HUES6 (cell line): ENCODE measurements around the gene NLRC5.

Experiments
- H3K27ac ChIP-seq: 2 replicates; pipeline ENCODE4 v1.7.0; 2013; ENCODE audit warnings: low read depth, mild to moderate bottlenecking, low read length, inconsistent platforms
- H3K27me3 ChIP-seq: 2 replicates; pipeline ENCODE4 v1.6.1; 2013; ENCODE audit warnings: low read length; ENCODE audit not compliant: control insufficient read depth, insufficient read depth
- H3K36me3 ChIP-seq: 2 replicates; pipeline ENCODE4 v1.6.1; 2013; ENCODE audit warnings: low read length; ENCODE audit not compliant: control insufficient read depth, insufficient read depth
- H3K4me1 ChIP-seq: 2 replicates; pipeline ENCODE4 v1.6.1; 2013; ENCODE audit warnings: low read length; ENCODE audit not compliant: control insufficient read depth, insufficient read depth
- H3K4me3 ChIP-seq: 2 replicates; pipeline ENCODE4 v1.5.1; 2013; ENCODE audit warnings: low read depth, low read length
- H3K9ac ChIP-seq: one replicate; pipeline ENCODE4 v1.6.1; 2013; ENCODE audit warnings: mild to moderate bottlenecking, low read length
- H3K9me3 ChIP-seq: 2 replicates; pipeline ENCODE4 v1.6.1; 2013; ENCODE audit warnings: low read depth, low read length; ENCODE audit not compliant: control insufficient read depth, insufficient read depth

The NLRC5 gene

GRCh38 chr16:57110937-57111336 lies 121.6 kb downstream of the NLRC5 start:
- H3K36me3 ChIP-seq, result no peaks in the 10 kb centered on the region
- H3K27me3 ChIP-seq, result no peaks in the 10 kb centered on the region
- H3K4me1 ChIP-seq, result peaks cover 20% of the 10 kb centered on the region
- no peak overlapping the region for H3K27ac ChIP-seq
- H3K9me3 ChIP-seq, result no peaks in the 10 kb centered on the region
- no peak overlapping the region for H3K4me3 ChIP-seq
- H3K9ac ChIP-seq, result no peak overlapping the region

GRCh38 chr16:57111420-57111819 lies 122.1 kb downstream of the NLRC5 start:
- Histone ChIP-seq H3K9me3 (no peaks in the 10 kb centered on the region), H3K9ac (no peak overlapping the region), H3K4me3 (no peak overlapping the region), H3K27ac (no peak overlapping the region), H3K27me3 (no peaks in the 10 kb centered on the region), H3K4me1 (peaks cover 16% of the 10 kb centered on the region), H3K36me3 (no peaks in the 10 kb centered on the region)

GRCh38 chr16:57112403-57113041 lies 123.2 kb downstream of the NLRC5 start:
- no peaks in the 10 kb centered on the region for H3K9me3 ChIP-seq
- no peaks in the 10 kb centered on the region for H3K27me3 ChIP-seq
- no peak overlapping the region for H3K9ac ChIP-seq
- no peaks in the 10 kb centered on the region for H3K36me3 ChIP-seq
- peaks cover 11% of the 10 kb centered on the region for H3K4me1 ChIP-seq
- H3K4me3 ChIP-seq, result no peak overlapping the region
- H3K27ac ChIP-seq, result no peak overlapping the region

GRCh38 chr16:57113042-57113453 lies 123.7 kb downstream of the NLRC5 start:
- no peak overlapping the region for H3K27ac ChIP-seq
- no peaks in the 10 kb centered on the region for H3K36me3 ChIP-seq
- no peaks in the 10 kb centered on the region for H3K27me3 ChIP-seq
- no peaks in the 10 kb centered on the region for H3K9me3 ChIP-seq
- H3K4me1 ChIP-seq, result peaks cover 10% of the 10 kb centered on the region
- no peak overlapping the region for H3K9ac ChIP-seq
- no peak overlapping the region for H3K4me3 ChIP-seq

GRCh38 chr16:57113664-57114063 lies 124.3 kb downstream of the NLRC5 start:
- Histone ChIP-seq H3K27ac (no peak overlapping the region), H3K9me3 (no peaks in the 10 kb centered on the region), H3K36me3 (no peaks in the 10 kb centered on the region), H3K4me1 (peaks cover 10% of the 10 kb centered on the region), H3K27me3 (no peaks in the 10 kb centered on the region), H3K9ac (no peak overlapping the region), H3K4me3 (no peak overlapping the region)

GRCh38 chr16:57115168-57115513 lies 125.8 kb downstream of the NLRC5 start:
- Histone ChIP-seq H3K36me3 (no peaks in the 10 kb centered on the region), H3K27ac (no peak overlapping the region), H3K4me3 (no peak overlapping the region), H3K4me1 (peaks cover 10% of the 10 kb centered on the region), H3K27me3 (no peaks in the 10 kb centered on the region), H3K9ac (no peak overlapping the region), H3K9me3 (no peaks in the 10 kb centered on the region)

GRCh38 chr16:57115514-57116182 lies 126.3 kb downstream of the NLRC5 start:
- Histone ChIP-seq H3K9me3 (no peaks in the 10 kb centered on the region), H3K9ac (no peak overlapping the region), H3K4me1 (peaks cover 10% of the 10 kb centered on the region), H3K36me3 (no peaks in the 10 kb centered on the region), H3K27me3 (no peaks in the 10 kb centered on the region), H3K4me3 (no peak overlapping the region), H3K27ac (no peak overlapping the region)

GRCh38 chr16:57118461-57119084 lies 129.2 kb downstream of the NLRC5 start:
- Histone ChIP-seq H3K36me3 (no peaks in the 10 kb centered on the region), H3K27me3 (no peaks in the 10 kb centered on the region), H3K27ac (no peak overlapping the region), H3K4me3 (no peak overlapping the region), H3K4me1 (peaks cover 10% of the 10 kb centered on the region), H3K9me3 (no peaks in the 10 kb centered on the region), H3K9ac (no peak overlapping the region)

- H3K9ac ChIP-seq, result no peak overlapping the region
- no peaks in the 10 kb centered on the region for H3K4me1 ChIP-seq
- H3K9me3 ChIP-seq, result 0 out of 2 replicates have a peak, but pooled peaks cover 2% of the 10 kb centered on the region
- H3K4me3 ChIP-seq, result no peak overlapping the region
- no peaks in the 10 kb centered on the region for H3K36me3 ChIP-seq
- H3K27me3 ChIP-seq, result no peaks in the 10 kb centered on the region
- H3K27ac ChIP-seq, result no peak overlapping the region
Measured at GRCh38 chr16:57123216-57123973, 134.0 kb downstream of the NLRC5 start.

- Histone ChIP-seq H3K4me1 (no peaks in the 10 kb centered on the region), H3K9me3 (0 out of 2 replicates have a peak, but pooled peaks cover 2% of the 10 kb centered on the region), H3K9ac (no peak overlapping the region), H3K27ac (no peak overlapping the region), H3K4me3 (no peak overlapping the region), H3K27me3 (no peaks in the 10 kb centered on the region), H3K36me3 (no peaks in the 10 kb centered on the region)
Measured at GRCh38 chr16:57123974-57124674, 134.8 kb downstream of the NLRC5 start.
